ENCODE results near the gene FAM98A. TPM values are rescaled to one million over a fixed set of nuclear protein-coding genes. Genes with fewer than 3 reads are reported as not detected.
A peak's percentile ranks its signal among the peaks of the same experiment; 100 is the strongest.

The FAM98A gene
- polyA plus RNA-seq, 3 donors, result 1.9 to 9.6 (median 7.1) TPM

DNA sequence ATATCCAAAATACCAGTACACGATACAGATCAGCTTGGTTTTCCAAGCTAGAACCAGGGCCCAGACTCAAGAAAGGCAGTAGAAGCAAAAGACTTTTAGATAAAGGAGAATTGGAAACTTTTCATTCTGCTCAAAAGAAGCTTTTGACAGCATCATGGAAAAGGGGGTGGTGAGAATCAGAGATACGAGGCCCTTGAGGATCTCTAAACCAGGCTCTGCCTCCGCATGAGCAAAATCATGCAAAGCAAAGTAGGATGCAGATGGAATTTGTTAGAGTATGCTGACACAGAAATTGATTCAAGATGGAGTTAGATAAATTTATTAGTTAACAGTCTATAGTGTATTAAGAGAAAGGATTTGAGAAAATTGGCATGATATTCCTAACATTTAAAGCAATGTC lies 39.8 kb downstream of the FAM98A start:
- Histone ChIP-seq H3K4me1 (ENCODE audit: control insufficient read depth in 1 of 2, insufficient read depth in 2 of 2, low read length in 2 of 2) (peaks cover 9 to 12% of the 10 kb centered on the region in 2 donors), H3K36me3 (replicated peaks in 1 of 2; ENCODE audit: control insufficient read depth in 1 of 2, insufficient read depth in 2 of 2, low read length in 2 of 2) (no peaks in the 10 kb centered on the region), H3K27ac (ENCODE audit: low read depth in 1 of 2, low read length in 2 of 2) (no peak overlapping the region), H4K20me1 (ENCODE audit: insufficient read depth, low read length) (no peaks in the 10 kb centered on the region), H3K27me3 (ENCODE audit: control insufficient read depth in 2 of 2, insufficient read depth in 2 of 2, low read length in 2 of 2) (no peaks in the 10 kb centered on the region), H3K79me2 (ENCODE audit: insufficient read depth, low read length) (no peaks in the 10 kb centered on the region), H3K4me2 (replicated peaks; ENCODE audit: extremely low read depth, low read length, poor library complexity, severe bottlenecking) (no peak overlapping the region), H3K9ac (ENCODE audit: insufficient read depth, low read length, poor library complexity, severe bottlenecking) (no peak overlapping the region), H3K9me3 (replicated peaks in 1 of 2; ENCODE audit: control insufficient read depth in 1 of 2, insufficient read depth in 1 of 2, low read length in 2 of 2) (no peaks in the 10 kb centered on the region), H2AFZ (ENCODE audit: insufficient read depth, low read depth, low read length, poor library complexity, severe bottlenecking) (no peak overlapping the region), H3K4me3 (replicated peaks in 1 of 3; ENCODE audit: low read depth in 2 of 3, low read length in 3 of 3) (no peak overlapping the region)
- Mint-ChIP-seq H3K27me3 (ENCODE audit: low read depth in 3 of 3) (peaks cover 0 to 2% (median 0%) of the 10 kb centered on the region in 3 donors), H3K9me3 (no peaks in the 10 kb centered on the region), H3K4me3 (no peak overlapping the region), H3K4me1 (peaks cover 15% of the 10 kb centered on the region), H3K36me3 (peaks cover 0 to 3% of the 10 kb centered on the region in 2 donors), H3K27ac (no peak overlapping the region)
- TF ChIP-seq, protein P1, sequence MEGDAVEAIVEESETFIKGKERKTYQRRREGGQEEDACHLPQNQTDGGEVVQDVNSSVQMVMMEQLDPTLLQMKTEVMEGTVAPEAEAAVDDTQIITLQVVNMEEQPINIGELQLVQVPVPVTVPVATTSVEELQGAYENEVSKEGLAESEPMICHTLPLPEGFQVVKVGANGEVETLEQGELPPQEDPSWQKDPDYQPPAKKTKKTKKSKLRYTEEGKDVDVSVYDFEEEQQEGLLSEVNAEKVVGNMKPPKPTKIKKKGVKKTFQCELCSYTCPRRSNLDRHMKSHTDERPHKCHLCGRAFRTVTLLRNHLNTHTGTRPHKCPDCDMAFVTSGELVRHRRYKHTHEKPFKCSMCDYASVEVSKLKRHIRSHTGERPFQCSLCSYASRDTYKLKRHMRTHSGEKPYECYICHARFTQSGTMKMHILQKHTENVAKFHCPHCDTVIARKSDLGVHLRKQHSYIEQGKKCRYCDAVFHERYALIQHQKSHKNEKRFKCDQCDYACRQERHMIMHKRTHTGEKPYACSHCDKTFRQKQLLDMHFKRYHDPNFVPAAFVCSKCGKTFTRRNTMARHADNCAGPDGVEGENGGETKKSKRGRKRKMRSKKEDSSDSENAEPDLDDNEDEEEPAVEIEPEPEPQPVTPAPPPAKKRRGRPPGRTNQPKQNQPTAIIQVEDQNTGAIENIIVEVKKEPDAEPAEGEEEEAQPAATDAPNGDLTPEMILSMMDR (IDR thresholded peaks at IDR 0.05), result no peak
- 95% methylated on average over 2 of the region's 3 CpGs for WGBS (ENCODE audit: insufficient coverage)
- intact Hi-C loops (cut with micrococcal nuclease), result no loop called here
- DNase-seq, result no peak

DNA sequence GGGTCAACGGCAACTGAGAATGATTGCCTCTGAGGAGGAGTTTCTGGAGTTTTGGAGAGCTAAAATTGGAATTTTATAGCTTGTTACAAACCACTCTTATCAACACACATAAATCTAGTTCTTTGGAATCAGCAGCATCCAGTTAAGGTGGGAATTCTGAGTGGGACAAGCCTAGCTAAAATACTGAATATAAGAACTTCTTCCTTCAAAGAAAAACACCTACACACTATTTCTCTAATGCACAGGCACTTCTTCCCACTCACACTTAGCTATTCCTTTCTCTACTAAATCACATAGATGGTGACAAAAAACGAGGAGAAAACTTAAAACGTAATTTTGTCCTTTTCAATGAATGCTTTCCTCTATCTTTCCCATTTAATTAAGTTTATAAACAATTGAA lies 43.4 kb downstream of the FAM98A start:
- H3K4me1 Mint-ChIP-seq, result peaks cover 25% of the 10 kb centered on the region
- intact Hi-C loops (cut with micrococcal nuclease), result no loop called here
- no peaks in the 10 kb centered on the region for H3K27me3 ChIP-seq (ENCODE audit: control insufficient read depth in 2 of 2, insufficient read depth in 2 of 2, low read length in 2 of 2)
- no peaks in the 10 kb centered on the region for H3K9me3 Mint-ChIP-seq
- TF ChIP-seq, protein P1 (IDR thresholded peaks at IDR 0.05), result no peak
- peak overlapping the region in 2 of 7 donors; percentile 72 to 89 for H3K27ac Mint-ChIP-seq
- H3K79me2 ChIP-seq (ENCODE audit: insufficient read depth, low read length), result no peaks in the 10 kb centered on the region
- no peaks in the 10 kb centered on the region for H3K36me3 ChIP-seq (replicated peaks in 1 of 2; ENCODE audit: control insufficient read depth in 1 of 2, insufficient read depth in 2 of 2, low read length in 2 of 2)
- H3K9me3 ChIP-seq (replicated peaks in 1 of 2; ENCODE audit: control insufficient read depth in 1 of 2, insufficient read depth in 1 of 2, low read length in 2 of 2), result no peaks in the 10 kb centered on the region
- no peak overlapping the region for H2AFZ ChIP-seq (ENCODE audit: insufficient read depth, low read depth, low read length, poor library complexity, severe bottlenecking)
- H4K20me1 ChIP-seq (ENCODE audit: insufficient read depth, low read length), result no peaks in the 10 kb centered on the region
- no peak overlapping the region for H3K4me2 ChIP-seq (replicated peaks; ENCODE audit: extremely low read depth, low read length, poor library complexity, severe bottlenecking)
- H3K27ac ChIP-seq (ENCODE audit: low read depth in 1 of 2, low read length in 2 of 2), result no peak overlapping the region
- peaks cover 0 to 2% (median 0%) of the 10 kb centered on the region in 3 donors for H3K27me3 Mint-ChIP-seq (ENCODE audit: low read depth in 3 of 3)
- no peak overlapping the region for H3K4me3 ChIP-seq (replicated peaks in 1 of 3; ENCODE audit: low read depth in 2 of 3, low read length in 3 of 3)
- no CpG with 5 or more reads among the region's 3 CpGs for WGBS (ENCODE audit: insufficient coverage)
- H3K9ac ChIP-seq (ENCODE audit: insufficient read depth, low read length, poor library complexity, severe bottlenecking), result no peak overlapping the region
- no peaks in the 10 kb centered on the region for H3K36me3 Mint-ChIP-seq
- H3K4me1 ChIP-seq (ENCODE audit: control insufficient read depth in 1 of 2, insufficient read depth in 2 of 2, low read length in 2 of 2), result peaks cover 12 to 22% of the 10 kb centered on the region in 2 donors
- no peak overlapping the region for H3K4me3 Mint-ChIP-seq
- no peak for DNase-seq
